ENCODE results near the gene IL4R. TPM values are rescaled to one million over a fixed set of nuclear protein-coding genes. Genes with fewer than 3 reads are reported as not detected.

Gene IL4R
- total and polyA plus RNA-seq, 2 experiments from 2014 or later, result 6.4 to 17.6 TPM

GRCh38 chr16:27334838-27335237 lies 21.1 kb downstream of the IL4R start:
- TF ChIP-seq CREB1 (CRISPR knock-in tag; IDR thresholded peaks at IDR 0.05; ENCODE audit: low read depth), result no peak
- no peak for TF ChIP-seq STAT1 (IDR thresholded peaks at IDR 0.05; ENCODE audit: unreplicated experiment)
- TF ChIP-seq ETS1 (IDR thresholded peaks at IDR 0.05), result no peak
- TF ChIP-seq JUNB (IDR thresholded peaks at IDR 0.05; ENCODE audit: unreplicated experiment), result no peak
- no peak for TF ChIP-seq ZNF331 (CRISPR knock-in tag; IDR thresholded peaks at IDR 0.05; ENCODE audit: low read depth)
- no peak for TF ChIP-seq ZNF114 (CRISPR knock-in tag; IDR thresholded peaks at IDR 0.05)
- no peak for TF ChIP-seq ZNF462 (CRISPR knock-in tag; IDR thresholded peaks at IDR 0.05)
- no peak for TF ChIP-seq NANOG (IDR thresholded peaks at IDR 0.05; ENCODE audit: borderline replicate concordance)
- TF ChIP-seq EZH2 (IDR thresholded peaks at IDR 0.05; ENCODE audit: low read depth, unreplicated experiment), result no peak
- TF ChIP-seq CTCF (conservative IDR thresholded peaks at IDR 0.05; ENCODE audit: low read depth in 2 of 2), result no peak
- no peak for TF ChIP-seq REST (IDR thresholded peaks at IDR 0.05; ENCODE audit: unreplicated experiment)
- TF ChIP-seq POLR2AphosphoS5 (IDR thresholded peaks at IDR 0.05; ENCODE audit: low read depth), result no peak
- DNase-seq (ENCODE audit: low spot score), result no peak
- Mint-ChIP-seq H3K27ac (0 out of 2 replicates have a peak overlapping the region, but pooled peaks have one; percentile 42), H3K36me3 (ENCODE audit: low read depth) (peaks cover 39% of the 10 kb centered on the region), H3K4me1 (peaks cover 17% of the 10 kb centered on the region), H3K27me3 (ENCODE audit: insufficient read depth, low read depth, poor library complexity) (peaks cover 1% of the 10 kb centered on the region), H3K4me3 (no peak overlapping the region), H3K9me3 (peaks cover 8% of the 10 kb centered on the region)
- Histone ChIP-seq H3K9me2 (ENCODE audit: insufficient read depth) (no peaks in the 10 kb centered on the region), H3F3A (replicated peaks; ENCODE audit: low read depth) (no peaks in the 10 kb centered on the region), H3K27me3 (ENCODE audit: insufficient read depth) (no peaks in the 10 kb centered on the region), H3K4me3 (no peak overlapping the region), H3K27ac (ENCODE audit: low read depth) (no peak overlapping the region), H2AFZ (no peak overlapping the region), H3K36me3 (ENCODE audit: insufficient read depth) (no peaks in the 10 kb centered on the region), H3K4me1 (ENCODE audit: insufficient read depth) (peaks cover 9% of the 10 kb centered on the region), H3K4me2 (no peak overlapping the region), H4K20me1 (replicated peaks; ENCODE audit: insufficient read depth) (0 out of 2 replicates have a peak, but pooled peaks cover 2% of the 10 kb centered on the region), H3K79me2 (replicated peaks; ENCODE audit: insufficient read depth) (0 out of 2 replicates have a peak, but pooled peaks cover 4% of the 10 kb centered on the region)
- no peak for ATAC-seq

Measured in GM23338 (cell line).